PC-9 (cell line): ENCODE data around the gene NGDN. TPM values are rescaled to one million over a fixed set of nuclear protein-coding genes. Genes with fewer than 3 reads are reported as not detected.

ENCODE experiments used
- BruUV-seq: library from RNA; stranded (reverse); fragments of 400-500 nt; replicated peaks from 2 replicates; lab custom pipeline; 2021; lab: Mats Ljungman, UMichigan
- CTCF ChIA-PET: fragments of 300-600 bp; sonication (Branson Sonifier 250); formaldehyde crosslinking; loops from one replicate; lab custom pipeline; 2022; ENCODE audit warnings: antibody characterized with exemption; lab: Charles Lee
- POLR2A ChIA-PET: fragments of 300-600 bp; sonication (Branson Sonifier 250); formaldehyde crosslinking; loops from one replicate; lab custom pipeline; 2022; ENCODE audit warnings: antibody characterized with exemption; ENCODE audit not compliant: unreplicated experiment; lab: Charles Lee
- DNase-seq, 2 experiments: peaks; one replicate each; pipeline versions ENCODE4 v3.0.0 to v3.0.0-alpha.2; 2015 to 2022; ENCODE audit warnings: mixed read lengths in 1 of 2
- H2AFZ ChIP-seq: fragments of 200-600 bp; sonication (generic); 2 replicates; pipeline ENCODE4 v1.8.1; 2017; ENCODE audit warnings: antibody characterized with exemption
- H3F3A ChIP-seq: fragments of 200-600 bp; sonication (generic); 2 replicates; pipeline ENCODE4 v1.8.1; 2017; ENCODE audit warnings: antibody characterized with exemption, mild to moderate bottlenecking, low read depth; ENCODE audit not compliant: insufficient read depth
- H3K27ac ChIP-seq: fragments of 200-600 bp; sonication (generic); 2 replicates; pipeline ENCODE4 v1.6.1; 2016; ENCODE audit warnings: mixed run types
- H3K27me3 ChIP-seq: fragments of 200-600 bp; sonication (generic); 2 replicates; pipeline ENCODE4 v1.6.1; 2016; ENCODE audit warnings: low read depth, mixed run types; ENCODE audit not compliant: insufficient read depth
- H3K36me3 ChIP-seq: fragments of 200-600 bp; sonication (generic); 2 replicates; pipeline ENCODE4 v1.6.1; 2016; ENCODE audit warnings: low read depth, mixed run types
- H3K4me1 ChIP-seq: fragments of 200-600 bp; sonication (generic); replicated peaks from 2 replicates; pipeline ENCODE4 v1.6.1; 2016; ENCODE audit warnings: mixed run types; ENCODE audit not compliant: insufficient read depth
- H3K4me2 ChIP-seq: fragments of 200-600 bp; sonication (generic); 2 replicates; pipeline ENCODE4 v1.6.1; 2017; ENCODE audit warnings: mixed run types
- H3K4me3 ChIP-seq: fragments of 200-600 bp; sonication (generic); 2 replicates; pipeline ENCODE4 v1.6.1; 2016; ENCODE audit warnings: mixed run types
- H3K79me2 ChIP-seq: fragments of 200-600 bp; sonication (generic); 2 replicates; pipeline ENCODE4 v1.6.1; 2017; ENCODE audit warnings: low read depth, mixed run types
- H3K9me2 ChIP-seq: fragments of 200-600 bp; sonication (generic); 2 replicates; pipeline ENCODE4 v1.8.1; 2017; ENCODE audit warnings: mild to moderate bottlenecking; ENCODE audit not compliant: insufficient read depth
- H3K9me3 ChIP-seq: fragments of 200-600 bp; sonication (generic); 2 replicates; pipeline ENCODE4 v1.8.1; 2016; ENCODE audit warnings: low read depth; ENCODE audit not compliant: insufficient read depth
- H4K20me1 ChIP-seq: fragments of 200-600 bp; sonication (generic); 2 replicates; pipeline ENCODE4 v1.8.1; 2017; ENCODE audit not compliant: insufficient read depth
- CTCF ChIP-seq: fragments of 200-600 bp; sonication (generic); conservative IDR thresholded peaks from 2 replicates; pipeline ENCODE4 v1.6.1; 2017; ENCODE audit warnings: mixed run types, antibody characterized with exemption, mild to moderate bottlenecking, moderate library complexity
- EZH2 ChIP-seq: fragments of 200-600 bp; sonication (generic); IDR thresholded peaks from 2 replicates; pipeline ENCODE4 v1.8.0; 2017; ENCODE audit warnings: antibody characterized with exemption, low read depth
- intact Hi-C: fragments of 100-400 bp; cut with micrococcal nuclease; formaldehyde crosslinking; loops from one replicate; pipeline ENCODE4 v1.10.0; 2022; ENCODE audit not compliant: unreplicated experiment
- total RNA-seq: library from RNA; stranded (reverse); gene quantifications from 2 replicates; pipeline ENCODE4 v1.2.3, GENCODE V29; 2021

The NGDN gene
- total RNA-seq, 1 experiment from 2014 or later, result 23.1 TPM

GRCh38 chr14:23445773-23446172 lies 23.7 kb upstream of the NGDN start:
- ChIA-PET POLR2A (no interaction called here), CTCF (no interaction called here)
- no peaks in the 10 kb centered on the region for H3F3A ChIP-seq
- no peaks in the 10 kb centered on the region for H3K36me3 ChIP-seq
- no peak for DNase-seq
- no peaks in the 10 kb centered on the region for H3K9me3 ChIP-seq
- no peak overlapping the region for H3K27ac ChIP-seq
- BruUV-seq, result no TSS peak
- no peak overlapping the region for H3K4me2 ChIP-seq
- no peaks in the 10 kb centered on the region for H4K20me1 ChIP-seq
- no peak overlapping the region for H2AFZ ChIP-seq
- no peak overlapping the region for H3K4me3 ChIP-seq
- no peaks in the 10 kb centered on the region for H3K4me1 ChIP-seq
- no peak for TF ChIP-seq CTCF
- TF ChIP-seq EZH2, result no peak
- peaks cover 29% of the 10 kb centered on the region for H3K27me3 ChIP-seq
- intact Hi-C loops, result no loop called here
- H3K9me2 ChIP-seq, result no peaks in the 10 kb centered on the region
- no peaks in the 10 kb centered on the region for H3K79me2 ChIP-seq

- TF ChIP-seq EZH2 (no peak), CTCF (no peak)
- no peak overlapping the region for H3K4me3 ChIP-seq
- ChIA-PET POLR2A (no interaction called here), CTCF (no interaction called here)
- H3K27me3 ChIP-seq, result peaks cover 27% of the 10 kb centered on the region; the same call in 1 of the 2 replicates
- no peaks in the 10 kb centered on the region for H3K9me3 ChIP-seq
- H3K36me3 ChIP-seq, result no peaks in the 10 kb centered on the region
- no TSS peak for BruUV-seq
- no peaks in the 10 kb centered on the region for H3K9me2 ChIP-seq
- H3K27ac ChIP-seq, result no peak overlapping the region
- intact Hi-C loops, result no loop called here
- no peaks in the 10 kb centered on the region for H3F3A ChIP-seq
- H3K79me2 ChIP-seq, result no peaks in the 10 kb centered on the region
- DNase-seq, result no peak
- H3K4me1 ChIP-seq, result no peaks in the 10 kb centered on the region
- no peak overlapping the region for H2AFZ ChIP-seq
- no peak overlapping the region for H3K4me2 ChIP-seq
- no peaks in the 10 kb centered on the region for H4K20me1 ChIP-seq
Measured at GRCh38 chr14:23446291-23446851, 23.1 kb upstream of the NGDN start.

GRCh38 chr14:23447361-23448350 lies 21.8 kb upstream of the NGDN start:
- TF ChIP-seq CTCF (no peak), EZH2 (no peak)
- H3K9me3 ChIP-seq, result no peaks in the 10 kb centered on the region
- ChIA-PET CTCF (no interaction called here), POLR2A (no interaction called here)
- BruUV-seq, result no TSS peak
- no peak for DNase-seq
- H3K36me3 ChIP-seq, result no peaks in the 10 kb centered on the region
- H3K27ac ChIP-seq, result no peak overlapping the region
- H3K4me2 ChIP-seq, result no peak overlapping the region
- H2AFZ ChIP-seq, result no peak overlapping the region
- no peak overlapping the region for H3K4me3 ChIP-seq
- H3K9me2 ChIP-seq, result no peaks in the 10 kb centered on the region
- peaks cover 23% of the 10 kb centered on the region for H3K27me3 ChIP-seq
- no peaks in the 10 kb centered on the region for H3F3A ChIP-seq
- H3K4me1 ChIP-seq, result no peaks in the 10 kb centered on the region
- intact Hi-C loops, result no loop called here
- no peaks in the 10 kb centered on the region for H3K79me2 ChIP-seq
- no peaks in the 10 kb centered on the region for H4K20me1 ChIP-seq
